Muscle of arm (tissue), 14 donors: Measurements from ENCODE around the gene SLC6A9. TPM values are rescaled to one million over a fixed set of nuclear protein-coding genes. Genes with fewer than 3 reads are reported as not detected.
A peak's percentile ranks its signal among the peaks of the same experiment; 100 is the strongest.

Source experiments
- DNase-seq: peaks from one replicate; pipeline ENCODE4 v3.0.0-alpha.2; 2013
- long read RNA-seq, 11 donors: transcript quantifications; one replicate each; lab custom pipeline, GENCODE V29; 2026
- polyA plus RNA-seq, 12 donors: library from polyadenylated mRNA; unstranded; fragments of 120-200 nt; gene quantifications; one replicate each; pipeline ENCODE4 v1.2.1, GENCODE V29; 2013; ENCODE audit not compliant: insufficient read length in 12 of 12

SLC6A9 gene
- 10 to 100 TPM in 1 of 12 donors, 1 to 10 TPM in 10, not detected in 1; 2.5 to 11.3 (median 3.5) TPM for polyA plus RNA-seq
- long read RNA-seq, donor 1: 0 reads
- long read RNA-seq, donor 2: 0 reads
- long read RNA-seq, donor 3: 0 reads
- long read RNA-seq, donor 4: 0 reads
- long read RNA-seq, donor 5: 0 reads
- long read RNA-seq, donor 6: 0 reads
- long read RNA-seq, donor 7: 0 reads
- long read RNA-seq, donor 8: 0 reads
- long read RNA-seq, donor 9: 0 reads
- long read RNA-seq, donor 10: 0 reads
- long read RNA-seq, donor 11: 0 reads

DNA sequence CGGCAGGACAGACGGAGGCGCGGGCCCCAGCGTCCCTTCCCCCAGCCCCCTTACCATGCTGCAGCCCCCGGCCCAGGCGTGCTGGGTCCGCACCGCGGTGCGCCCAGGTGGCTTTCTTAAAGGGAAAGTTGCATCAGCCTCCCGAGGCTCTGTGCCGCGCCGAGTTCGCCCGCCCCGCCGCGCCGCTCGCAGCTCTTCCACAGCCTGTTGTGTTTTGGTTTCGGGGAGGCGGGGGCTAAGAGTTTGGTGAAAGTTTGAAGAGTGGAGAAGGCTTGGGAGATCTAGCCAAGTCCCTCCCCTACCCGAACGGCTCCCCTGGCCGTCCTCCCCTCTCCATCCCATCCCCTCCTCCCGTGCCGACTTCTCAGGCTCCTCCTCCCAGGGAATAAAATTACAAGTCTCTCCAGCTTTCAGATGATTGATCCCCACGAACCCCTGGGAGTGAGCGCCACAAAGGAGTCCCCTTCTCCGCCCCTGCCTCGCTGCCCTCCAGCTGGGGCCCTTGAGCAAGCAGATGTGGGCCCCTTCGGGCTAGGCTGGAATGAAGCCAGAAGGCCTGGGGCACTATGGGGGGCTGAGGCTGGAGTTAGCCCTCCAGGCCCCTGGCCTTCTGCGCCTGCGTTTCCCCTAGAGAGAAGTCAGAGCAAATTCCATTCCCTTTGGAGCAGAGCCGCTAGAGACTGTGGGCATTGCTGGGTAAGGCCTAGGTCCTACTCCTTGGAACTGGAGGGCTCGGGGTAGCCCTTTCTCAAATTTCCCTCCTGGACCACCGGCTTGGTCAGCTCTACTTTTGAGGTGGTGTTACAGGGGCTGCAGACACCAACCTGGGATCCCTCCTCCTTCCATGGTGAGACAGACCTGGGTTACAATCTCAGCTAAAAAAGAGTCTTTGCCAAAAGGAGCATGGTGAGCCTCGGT, at the start of gene SLC6A9:
TSS of gene SLC6A9 (minus strand) at position 211 of the 918 bp plus-strand sequence. CDS start 7,185 bp downstream, outside the sequence.
- DNase-seq: peak; percentile 62

DNA sequence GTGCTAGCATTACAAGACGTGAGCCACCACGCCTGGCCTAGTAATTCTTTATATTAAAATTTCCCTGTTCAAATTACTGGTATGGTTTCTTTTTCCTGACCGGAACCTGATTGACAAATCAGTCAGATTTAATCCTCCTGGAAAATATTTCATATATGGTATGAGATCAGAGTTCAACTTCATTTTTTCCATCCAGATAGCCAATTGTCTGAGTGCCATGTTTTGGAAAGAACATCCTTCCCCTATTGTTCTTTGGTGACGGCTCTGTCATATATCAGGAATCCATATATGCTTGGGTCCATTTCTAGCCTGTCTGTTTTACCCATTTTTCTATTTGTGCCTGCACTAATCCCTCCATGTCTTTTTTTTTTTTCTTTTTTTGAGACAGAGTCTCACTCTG, 48.3 kb upstream of the SLC6A9 start:
- peak; percentile 14 for DNase-seq

DNA sequence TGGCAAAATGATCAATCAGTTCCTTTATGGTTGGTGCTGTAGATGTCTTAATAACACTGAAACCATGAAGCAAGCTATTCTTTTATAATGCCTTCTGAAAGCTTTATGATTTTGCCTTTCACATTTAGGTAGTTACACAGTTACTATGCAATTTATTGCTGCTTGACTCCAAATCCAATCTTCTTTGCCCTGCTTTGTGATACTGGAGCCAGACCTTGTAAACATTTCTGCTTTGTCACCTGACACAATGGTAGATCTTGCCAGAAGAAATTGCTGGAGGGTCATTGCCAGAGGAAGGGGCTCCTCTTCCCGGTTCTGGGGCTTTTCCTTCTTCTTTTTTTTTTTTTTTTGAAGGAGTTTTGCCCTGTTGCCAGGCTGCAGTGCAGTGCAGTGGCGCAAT, 46.8 kb upstream of the SLC6A9 start:
- DNase-seq: no peak

- DNase-seq: no peak
Measured at GRCh38 chr1:44077421-44077820, 46.2 kb upstream of the SLC6A9 start.

DNA sequence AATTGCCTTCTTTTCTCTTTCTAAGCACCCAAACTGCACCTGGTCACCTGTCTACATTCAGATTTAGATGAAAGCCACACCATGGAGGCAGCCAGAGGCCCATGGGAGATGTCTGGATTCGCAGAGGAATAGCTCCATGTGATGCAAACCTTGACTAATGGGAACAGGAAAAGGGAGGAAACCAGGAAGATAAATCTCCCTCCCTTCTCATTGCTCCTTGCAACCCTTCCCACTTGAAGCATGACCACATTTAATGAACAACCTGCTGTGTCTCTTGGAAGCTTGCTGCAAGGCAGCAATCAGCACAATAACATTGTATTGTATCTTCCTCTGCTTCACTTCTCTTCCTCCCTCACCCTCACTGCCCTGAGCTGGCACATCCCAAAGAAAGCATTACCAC, 44.8 kb upstream of the SLC6A9 start:
- DNase-seq: no peak

DNA sequence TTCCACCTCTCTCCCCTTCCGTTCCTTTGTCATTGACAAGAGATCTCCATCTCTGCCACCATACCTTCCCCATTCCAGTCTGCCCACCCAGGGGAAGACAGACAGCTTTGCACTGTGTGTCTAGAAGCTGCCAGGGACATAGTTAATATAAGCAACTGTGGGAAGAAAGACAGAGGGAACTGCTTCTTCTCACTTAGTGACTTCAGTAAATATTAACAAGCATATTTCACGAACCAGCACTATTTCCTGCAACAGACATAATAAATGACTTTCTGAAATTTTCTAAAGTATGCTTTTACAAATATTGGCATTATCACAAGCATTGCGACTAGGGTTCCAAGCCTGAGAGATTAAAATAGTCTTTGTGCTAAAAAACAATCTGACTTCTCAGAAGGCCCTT, 43.2 kb upstream of the SLC6A9 start:
- no peak for DNase-seq

DNA sequence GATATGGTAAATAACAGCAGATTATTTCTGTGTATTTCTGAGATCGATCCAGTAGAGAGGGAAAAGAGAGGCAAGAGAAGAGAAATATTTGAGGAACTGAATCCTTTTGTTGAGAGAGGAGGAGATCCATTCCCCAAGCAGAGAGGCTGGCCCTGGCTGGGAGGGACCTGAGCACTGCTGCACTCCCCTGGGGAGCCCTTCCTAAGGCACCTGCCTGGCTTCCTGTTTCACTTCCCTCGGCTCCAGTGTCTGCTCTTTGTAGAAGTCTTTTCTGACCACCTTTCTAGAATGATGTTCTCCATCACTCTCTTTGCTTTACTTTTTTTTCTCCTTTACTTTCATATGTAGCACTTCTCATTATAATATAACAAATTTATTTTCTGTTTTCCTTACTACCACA, 42.3 kb upstream of the SLC6A9 start:
- DNase-seq: no peak

DNA sequence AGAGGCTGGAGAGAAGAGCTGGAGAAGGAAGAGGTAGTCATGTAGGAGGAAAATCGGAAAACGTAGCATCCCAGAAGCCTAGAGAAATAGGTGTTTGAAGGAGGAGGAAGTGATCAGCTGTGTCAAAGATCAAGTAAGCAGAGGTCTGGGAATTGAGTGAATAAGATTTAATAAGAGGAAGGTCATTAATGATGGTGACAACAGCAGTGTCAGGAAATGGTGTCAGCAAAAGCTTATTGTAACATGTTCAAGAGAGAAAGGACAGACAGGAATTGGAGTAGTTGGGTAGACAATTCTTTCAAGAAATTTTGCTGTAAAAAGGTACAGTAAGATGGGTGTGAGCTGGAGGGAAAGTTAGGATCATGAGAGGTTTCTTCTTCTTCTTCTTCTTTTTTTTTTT, 41.6 kb upstream of the SLC6A9 start:
- DNase-seq: no peak

DNA sequence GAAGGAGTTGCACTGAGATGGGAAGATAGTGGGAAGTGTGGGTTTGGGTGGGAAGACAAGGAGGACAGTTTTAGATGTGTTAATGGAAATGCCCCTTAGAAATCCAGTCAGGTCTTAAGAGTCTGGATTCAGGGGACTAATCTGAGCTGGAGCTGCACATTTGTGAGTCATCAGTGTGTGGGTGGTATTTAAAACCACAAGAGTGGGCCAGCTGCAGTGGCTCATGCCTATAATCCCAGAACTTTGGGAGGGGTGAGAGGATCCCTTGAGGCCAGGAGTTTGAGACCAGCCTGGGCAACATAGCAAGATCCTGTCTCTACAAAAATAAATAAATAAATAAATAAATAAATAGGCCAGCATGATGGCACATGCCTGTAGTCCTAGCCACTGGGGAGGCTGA, 40.9 kb upstream of the SLC6A9 start:
- no peak for DNase-seq

DNA sequence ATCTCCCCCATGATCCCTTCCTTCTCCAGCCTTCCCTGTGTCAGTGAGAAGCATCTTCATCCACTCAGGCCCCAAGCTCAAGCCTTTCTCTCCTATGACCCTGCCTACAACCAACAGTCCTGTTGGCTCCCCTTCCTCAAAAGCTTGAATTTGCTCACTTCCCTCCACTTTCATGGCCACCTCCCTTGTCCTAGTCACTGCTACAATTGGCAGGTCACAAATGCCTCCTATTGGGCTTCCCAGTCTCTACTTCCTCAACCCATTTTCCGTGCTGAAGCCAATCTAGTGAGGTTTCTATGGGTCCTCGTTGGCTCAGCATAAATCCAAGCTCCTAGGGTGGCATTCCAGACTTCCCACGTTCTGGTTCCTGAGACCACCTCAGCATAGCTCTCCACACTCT, 40.2 kb upstream of the SLC6A9 start:
- DNase-seq: no peak

DNA sequence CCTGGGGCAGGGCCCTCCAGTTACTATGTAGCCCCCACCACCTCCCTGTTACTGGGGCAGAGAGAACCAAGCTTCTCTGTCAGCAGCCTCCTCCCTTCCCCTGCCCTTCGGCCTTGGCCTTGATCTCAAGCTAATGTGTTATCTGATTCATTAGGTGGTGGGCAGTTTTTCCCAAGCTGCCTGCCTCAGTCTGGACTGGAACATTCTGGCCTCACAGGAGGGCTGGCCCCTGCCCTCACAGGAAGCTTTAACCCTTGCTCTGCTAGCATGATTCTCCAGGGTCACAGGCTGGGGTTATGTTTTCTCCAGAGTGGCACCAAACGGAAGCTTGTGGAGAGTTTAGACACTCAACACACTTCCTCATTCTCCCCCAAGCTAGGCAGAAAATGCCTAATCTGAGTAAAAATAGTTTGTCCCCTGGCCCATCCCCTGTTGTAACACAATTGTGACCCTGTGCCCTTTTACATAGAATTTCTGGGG, 37.2 kb upstream of the SLC6A9 start:
- DNase-seq: peak; percentile 7

GRCh38 chr1:44067266-44068250, 36.3 kb upstream of the SLC6A9 start:
- no peak for DNase-seq

- no peak for DNase-seq
Measured at GRCh38 chr1:44062656-44063179, 31.5 kb upstream of the SLC6A9 start.

- DNase-seq: no peak
Measured at GRCh38 chr1:44061857-44062256, 30.6 kb upstream of the SLC6A9 start.

DNA sequence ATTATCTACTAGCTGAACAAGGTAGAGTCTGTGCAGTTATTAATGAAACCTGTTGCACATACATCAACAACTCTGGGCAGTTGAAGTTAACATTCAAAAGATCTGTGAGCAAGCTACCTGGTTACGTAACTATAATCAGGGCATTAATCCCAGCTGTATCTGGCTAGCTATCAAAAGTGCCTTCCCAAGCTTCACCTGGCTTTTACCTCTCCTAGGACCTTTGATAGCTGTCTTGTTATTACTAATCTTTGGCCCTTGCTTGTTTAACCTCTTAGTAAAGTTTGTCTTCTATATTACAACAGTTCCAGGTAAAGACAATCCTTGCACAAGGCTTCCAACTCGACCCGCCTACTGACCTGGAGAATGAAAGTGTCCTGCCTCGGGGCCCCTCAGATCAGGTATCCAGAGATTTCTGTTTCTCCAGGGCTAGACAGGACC, 29.6 kb upstream of the SLC6A9 start:
- no peak for DNase-seq

DNA sequence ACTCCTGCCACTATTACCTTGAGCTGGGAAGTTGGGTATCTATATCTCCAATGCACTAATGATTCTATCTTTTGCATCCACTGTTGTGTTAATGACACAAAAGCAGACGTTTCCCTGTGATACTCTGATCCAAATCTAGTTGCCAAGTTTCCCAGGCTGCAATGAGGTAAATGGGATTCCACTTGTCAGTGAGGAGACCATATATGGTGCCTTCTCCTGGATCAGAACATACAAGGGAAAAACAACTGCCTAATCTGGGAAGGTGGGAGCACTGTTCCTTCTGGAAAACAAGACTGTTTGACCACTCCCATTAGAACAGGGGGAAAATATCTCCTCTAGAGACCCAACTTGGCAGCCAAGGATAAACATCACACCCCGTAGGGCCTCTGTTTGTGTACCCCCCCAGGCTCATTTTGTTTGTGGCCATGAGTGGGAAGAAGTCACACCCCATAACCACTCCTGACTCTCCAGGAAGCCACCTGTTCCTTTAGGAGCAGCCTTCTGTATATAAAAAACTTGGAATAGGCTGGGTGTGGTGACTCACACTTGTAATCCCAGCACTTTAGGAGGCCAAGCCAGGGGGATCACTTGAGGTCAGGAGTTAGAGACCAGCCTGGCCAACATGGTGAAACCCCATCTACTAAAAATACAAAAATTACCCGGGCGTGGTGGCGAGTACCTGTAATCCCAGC, 28.5 kb upstream of the SLC6A9 start:
- no peak for DNase-seq

GRCh38 chr1:44059212-44059611, 27.9 kb upstream of the SLC6A9 start:
- no peak for DNase-seq

GRCh38 chr1:44057293-44057692, 26.0 kb upstream of the SLC6A9 start:
- no peak for DNase-seq

- no peak for DNase-seq
Measured at GRCh38 chr1:44053394-44053793, 22.1 kb upstream of the SLC6A9 start.

DNA sequence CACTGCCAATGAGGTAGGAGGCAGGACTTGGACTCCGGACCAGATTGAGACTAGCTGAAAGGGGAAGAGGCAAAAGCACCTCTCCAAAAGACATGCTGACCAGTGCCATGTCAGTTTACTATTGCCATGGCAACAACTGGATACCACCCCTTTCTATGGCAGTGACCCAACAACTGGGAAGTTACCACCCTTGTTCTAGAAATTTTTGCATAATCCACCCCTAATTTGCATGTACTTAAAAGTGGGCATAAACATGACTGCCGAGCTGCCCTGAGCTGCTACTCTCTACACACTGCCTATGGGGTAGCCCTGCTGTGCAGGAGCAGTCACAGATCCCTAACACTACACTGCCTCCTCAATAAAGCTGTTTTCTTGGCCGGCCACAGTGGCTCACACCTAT, 19.0 kb upstream of the SLC6A9 start:
- DNase-seq: no peak

DNA sequence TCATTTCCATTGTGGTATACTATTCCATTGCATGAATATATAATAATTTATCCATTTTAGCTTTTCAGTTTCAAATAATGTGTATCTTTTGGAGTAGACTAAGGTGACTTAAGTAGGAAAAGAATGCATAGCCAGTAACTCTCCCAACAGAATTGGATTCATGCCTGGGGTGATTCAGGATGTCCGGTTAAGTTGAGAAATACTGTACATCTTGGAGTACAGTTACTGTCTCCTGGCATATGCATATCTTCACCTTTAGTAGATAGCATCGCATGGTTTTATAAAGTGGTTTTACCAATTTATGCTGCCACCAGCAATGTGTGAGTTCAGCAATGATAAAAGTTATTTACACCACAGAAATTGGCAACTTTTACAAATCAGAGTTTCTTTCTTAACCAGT, 18.6 kb upstream of the SLC6A9 start:
- DNase-seq: peak; percentile 67
